HG03097 (cell line): ENCODE results near the gene PLCD1.

Experiments
- ATAC-seq: cut with Tn5 transposase; IDR thresholded peaks from one replicate; pipeline ENCODE4 v1.9.1; 2021; ENCODE audit not compliant: unreplicated experiment, low FRiP score

Gene PLCD1

DNA sequence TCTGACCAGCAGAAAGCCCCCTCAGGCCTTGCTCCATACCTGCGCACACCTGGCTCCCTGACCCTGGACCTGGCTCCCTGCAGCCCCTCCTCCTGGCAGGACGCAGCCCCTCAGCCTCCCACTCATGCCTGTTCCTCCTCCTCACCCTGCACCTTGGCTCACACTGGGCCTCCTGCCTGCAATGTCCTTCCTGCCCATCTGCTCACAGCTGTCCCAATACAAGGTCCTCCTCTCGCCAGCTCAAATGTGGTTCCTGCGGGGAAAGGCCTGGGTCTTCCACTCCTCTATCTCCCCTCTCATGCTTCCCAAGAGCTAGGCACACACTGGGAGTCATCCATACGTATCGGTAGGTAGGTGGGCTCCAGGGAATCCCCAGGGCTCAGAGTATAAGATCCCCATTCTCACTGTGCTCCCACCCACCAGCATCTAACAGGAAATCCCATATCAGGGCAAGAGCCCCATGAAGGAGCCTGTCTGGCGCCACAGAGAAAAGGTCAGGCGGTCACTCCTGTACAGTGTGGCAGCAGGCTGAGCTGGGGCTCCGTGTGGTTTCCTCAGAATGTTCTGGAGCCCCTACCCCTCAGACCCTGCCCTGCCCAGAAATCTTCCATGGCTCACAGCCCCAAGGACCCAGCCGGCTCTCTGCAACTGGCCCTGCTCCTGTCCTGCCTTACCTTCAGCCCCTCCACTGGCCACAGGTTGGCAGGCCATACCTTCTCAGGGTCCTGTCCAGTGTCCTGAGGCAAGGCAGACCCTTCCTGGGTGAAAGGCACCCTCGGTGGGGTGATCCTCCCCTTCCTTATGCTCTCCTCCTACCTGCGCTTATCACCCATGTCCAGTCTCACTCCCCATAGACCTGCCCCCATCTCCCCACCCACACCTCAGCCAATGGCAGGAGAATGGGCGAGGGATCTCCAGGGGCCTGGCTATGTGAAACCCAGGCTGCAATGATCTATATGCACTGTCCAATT, 10.9 kb downstream of the PLCD1 start:
- no peak for ATAC-seq

DNA sequence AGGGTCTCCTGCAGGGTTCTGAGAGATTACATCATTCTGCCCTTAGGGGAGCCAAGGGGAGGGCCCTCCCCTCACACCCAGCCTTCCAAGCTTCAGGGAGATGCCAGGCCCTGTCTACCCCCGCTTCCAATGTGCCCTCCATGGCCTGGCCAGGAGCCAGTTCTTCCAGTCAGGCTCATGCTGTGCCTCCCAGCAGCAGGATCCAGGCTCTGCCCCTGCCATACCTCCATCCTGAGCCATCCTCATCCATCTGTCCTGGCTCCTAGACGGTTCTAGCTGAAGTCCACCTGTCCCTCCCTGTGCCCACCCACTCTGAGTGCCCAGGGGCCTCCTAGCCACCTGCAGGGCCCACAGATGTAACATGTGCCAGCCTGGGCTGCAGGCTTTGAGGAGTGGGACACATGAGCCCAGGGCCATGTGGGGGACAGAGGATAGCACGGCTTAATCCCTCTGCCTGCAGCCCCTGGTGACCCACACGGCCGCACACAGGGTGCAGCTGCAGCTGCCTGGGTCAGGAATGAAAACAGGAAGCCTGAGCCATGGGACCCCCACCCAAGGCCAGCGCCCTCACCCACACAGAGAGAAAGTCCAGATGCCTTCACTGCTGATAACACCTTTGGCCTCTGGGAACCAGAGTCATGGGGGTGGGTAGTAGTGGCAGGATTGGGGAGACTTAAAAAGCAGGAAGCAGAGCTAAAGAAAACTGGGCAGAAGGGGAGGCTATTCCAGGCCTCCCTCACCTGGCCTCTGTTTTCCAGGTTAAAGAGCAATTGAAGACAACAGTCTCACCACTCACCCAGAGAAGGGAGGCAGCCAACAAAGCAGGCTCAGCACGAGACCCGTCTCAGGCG, 11.8 kb downstream of the PLCD1 start:
- no peak for ATAC-seq

DNA sequence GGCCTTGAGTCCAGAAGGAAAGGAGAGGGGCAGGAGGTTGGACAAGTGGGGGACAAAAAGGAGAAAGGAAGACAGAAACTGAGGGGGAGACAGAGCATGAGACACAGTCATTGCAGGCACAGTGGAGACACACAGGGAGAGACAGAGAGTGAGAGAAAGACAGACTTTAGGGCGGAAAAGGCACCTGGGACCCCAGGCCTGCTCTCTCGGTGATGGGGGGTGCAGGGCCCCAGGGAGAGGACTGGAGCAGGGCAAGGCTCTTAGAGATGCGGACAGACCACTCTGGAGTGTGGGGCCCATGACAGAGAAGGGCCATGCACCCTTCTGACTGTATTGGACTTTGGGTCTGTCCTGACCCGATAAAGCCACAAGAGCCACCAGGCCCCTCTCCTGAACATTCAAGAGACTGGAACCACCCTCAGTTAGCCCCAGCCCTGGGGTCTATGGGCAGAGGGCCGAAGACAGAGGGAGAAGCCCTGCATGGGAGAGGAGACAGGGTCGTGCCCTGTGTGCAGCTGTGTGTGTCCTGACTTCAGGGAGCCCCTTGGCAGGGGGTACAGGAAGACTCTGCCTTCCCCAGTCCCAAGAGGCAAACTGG, 12.5 kb downstream of the PLCD1 start:
- ATAC-seq, result no peak

DNA sequence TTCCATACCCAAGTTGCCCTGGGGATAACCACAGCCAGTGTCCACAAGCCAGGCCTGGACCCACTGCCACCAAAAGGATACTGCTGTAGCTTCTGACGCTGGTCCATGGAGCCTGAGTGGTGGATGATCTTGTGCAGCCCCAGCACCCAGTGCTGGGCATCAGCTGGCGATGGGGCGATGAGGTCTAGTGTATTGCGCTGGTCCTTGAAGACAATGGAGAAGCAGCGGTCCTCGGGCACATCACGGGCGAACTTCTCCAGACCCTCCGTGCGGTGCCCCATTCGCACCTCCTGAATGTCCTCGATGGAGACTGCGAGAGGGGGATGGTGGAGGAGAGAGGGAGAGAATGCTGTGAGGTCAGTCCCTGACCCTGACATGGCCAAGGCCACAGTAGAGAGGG, 13.0 kb downstream of the PLCD1 start:
- no peak for ATAC-seq

DNA sequence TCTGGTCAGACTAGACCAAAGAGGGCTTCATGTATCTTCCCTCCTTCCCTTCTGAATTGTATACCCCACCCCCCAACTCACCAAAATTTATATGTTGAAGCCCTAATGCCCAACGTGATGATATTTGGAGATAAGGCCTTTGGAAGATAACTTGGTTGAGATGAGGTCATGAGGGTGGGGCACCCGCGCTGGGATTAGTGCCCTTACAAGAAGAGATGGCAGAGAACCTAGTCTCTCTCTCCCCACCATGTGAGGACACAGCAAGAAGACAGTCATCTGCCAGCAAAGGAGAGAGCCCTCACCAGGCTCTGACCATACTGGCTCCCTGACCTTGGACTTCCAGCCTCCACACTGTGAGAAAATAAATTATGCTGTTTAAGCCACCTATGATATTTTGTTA, 13.5 kb downstream of the PLCD1 start:
- no peak for ATAC-seq

DNA sequence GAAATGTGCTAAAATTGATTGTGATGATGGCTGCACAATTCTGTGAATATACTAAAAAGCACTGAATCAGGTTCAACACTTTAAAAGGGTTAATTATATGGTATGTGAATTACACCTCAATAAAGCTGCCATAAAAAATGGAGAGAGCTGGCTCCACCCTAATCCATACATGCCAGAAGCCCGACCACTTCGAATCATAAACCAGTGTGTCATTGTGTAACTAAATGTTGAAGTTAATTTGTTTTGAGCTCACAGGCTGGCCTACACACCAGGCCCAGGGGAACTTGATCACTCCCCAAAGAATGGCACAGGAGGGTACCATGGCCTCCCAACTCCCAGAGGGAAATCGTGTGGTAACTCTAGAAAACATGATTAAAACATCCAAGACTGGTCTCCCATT, 14.0 kb downstream of the PLCD1 start:
- ATAC-seq, result no peak

DNA sequence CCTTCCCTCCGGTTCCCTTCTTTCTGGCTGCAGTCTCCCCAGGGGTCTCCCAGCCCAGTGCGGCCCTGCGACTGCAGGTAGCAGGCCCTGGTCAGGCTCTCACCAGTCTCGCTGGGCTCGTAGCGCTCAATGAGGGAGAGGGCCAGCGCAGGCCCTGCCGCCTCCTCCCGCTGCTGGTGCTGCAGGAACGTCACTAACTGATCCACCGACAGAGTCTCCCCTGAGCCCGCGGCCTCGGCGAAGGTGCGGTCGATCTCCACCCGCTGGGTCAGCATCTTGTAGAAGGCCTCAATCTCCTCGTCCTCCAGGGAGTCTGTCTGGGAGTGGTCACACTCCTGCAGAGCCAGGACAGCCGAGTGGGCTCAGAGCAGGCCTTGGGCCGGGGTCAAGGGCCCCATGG, 18.3 kb downstream of the PLCD1 start:
- no peak for ATAC-seq

DNA sequence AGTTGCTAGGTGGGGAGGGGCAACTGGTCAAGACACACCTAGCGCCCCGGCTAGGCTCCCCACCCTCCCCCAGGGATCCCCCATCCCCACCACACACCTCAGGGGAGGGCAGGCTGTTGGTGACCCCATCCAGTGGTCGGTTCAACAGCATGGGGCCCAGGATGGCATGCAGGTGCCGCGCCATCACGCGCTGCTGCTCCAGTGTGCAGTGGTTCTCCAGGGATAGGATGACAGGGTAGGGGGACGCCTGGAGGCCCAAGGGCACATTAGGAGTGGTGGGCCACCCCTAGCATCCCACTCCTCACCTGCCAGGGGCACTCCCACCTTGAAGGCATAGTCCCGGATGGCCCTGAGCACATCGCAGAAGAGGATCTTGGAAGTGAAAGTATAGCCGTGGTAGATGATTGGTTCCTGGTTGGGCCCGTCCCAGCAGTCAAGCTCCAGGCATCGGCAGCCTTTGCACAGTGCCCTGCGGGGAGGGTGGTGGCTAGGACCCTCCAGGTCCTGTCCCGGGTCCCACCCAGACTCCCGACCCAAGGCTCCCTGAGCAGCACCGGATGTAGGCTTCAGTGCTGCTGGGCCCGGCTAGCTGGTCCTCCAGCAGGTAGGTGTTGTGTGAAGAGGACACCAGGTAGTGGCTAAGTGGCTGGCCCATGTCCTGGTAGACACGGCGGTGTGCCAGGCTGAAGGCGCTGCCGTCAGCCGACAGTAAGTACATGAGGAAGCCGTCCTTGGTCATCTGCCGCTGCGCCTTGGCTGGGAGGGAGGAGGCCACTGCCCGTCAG, 19.4 kb downstream of the PLCD1 start:
- no peak for ATAC-seq

DNA sequence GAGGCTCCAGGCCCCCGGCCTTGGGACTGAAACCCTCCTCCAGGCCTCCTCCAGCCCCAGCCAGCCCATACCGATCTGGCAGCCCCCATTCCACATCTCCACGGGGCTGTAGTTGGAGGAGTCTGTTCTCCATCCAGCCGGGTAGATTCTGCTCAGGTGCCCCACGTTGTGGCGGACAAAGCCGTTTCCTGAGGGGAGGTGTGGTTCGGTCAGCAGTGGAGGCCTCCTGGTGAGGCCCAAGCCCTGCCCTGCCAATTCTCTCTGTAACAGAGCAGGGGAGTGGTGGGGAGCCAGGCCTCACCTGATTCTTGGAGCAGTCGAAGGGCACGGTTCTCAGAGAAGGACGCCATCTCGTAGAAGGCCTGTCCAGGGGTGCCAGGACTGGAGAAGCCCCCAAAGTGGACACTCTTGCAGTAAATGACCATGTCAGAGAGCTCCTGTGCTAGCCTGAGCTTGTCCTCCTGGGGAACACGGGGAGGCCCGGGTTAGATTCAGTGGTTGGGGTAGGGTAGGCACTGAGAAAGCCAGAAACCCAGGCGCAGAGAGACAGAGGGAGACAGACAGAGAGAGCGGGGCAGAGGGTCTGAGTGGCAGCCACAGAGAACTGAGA, 20.4 kb downstream of the PLCD1 start:
- ATAC-seq, result no peak

DNA sequence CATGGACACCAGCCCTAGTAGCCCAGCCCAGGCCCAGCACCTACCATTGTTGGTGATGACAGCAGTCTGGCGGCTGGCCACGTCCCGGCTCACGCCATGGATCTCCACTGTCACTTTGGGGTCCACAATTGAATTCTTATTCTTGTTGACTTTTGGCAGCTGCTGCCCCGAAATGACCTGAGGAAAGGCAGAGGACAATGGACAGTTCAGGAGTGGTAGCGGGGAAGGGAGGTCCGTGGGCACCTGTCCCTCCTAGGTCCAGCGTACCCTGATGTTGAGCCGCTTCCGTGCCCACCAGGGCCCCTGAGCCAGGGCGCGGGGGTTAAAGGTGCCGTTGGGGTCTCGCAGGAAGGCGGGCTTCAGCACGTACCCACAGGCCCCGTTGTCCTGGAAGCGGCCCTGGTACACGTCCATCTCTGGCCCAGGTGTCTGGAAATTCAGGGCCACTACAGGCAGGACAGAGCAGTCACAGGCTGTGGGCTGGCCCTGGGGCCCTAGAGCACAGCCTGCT, 21.2 kb downstream of the PLCD1 start:
- no peak for ATAC-seq

DNA sequence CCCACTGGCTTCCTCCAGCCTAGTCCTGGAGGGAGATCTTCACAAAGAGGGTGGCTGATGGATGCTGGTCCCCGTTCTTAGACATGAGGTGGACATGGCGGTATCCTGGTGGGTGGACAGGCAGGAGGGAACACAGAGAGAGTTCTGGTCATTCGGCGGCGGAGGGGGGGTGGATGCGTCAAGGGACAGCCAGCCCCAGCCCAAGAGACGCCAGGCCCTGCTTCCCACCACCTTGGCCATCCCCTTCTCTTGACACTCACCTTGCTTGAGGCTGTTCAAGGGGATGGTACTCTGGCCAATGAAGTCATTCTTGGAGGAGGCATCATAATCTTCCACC, 21.7 kb downstream of the PLCD1 start:
- ATAC-seq, result no peak

DNA sequence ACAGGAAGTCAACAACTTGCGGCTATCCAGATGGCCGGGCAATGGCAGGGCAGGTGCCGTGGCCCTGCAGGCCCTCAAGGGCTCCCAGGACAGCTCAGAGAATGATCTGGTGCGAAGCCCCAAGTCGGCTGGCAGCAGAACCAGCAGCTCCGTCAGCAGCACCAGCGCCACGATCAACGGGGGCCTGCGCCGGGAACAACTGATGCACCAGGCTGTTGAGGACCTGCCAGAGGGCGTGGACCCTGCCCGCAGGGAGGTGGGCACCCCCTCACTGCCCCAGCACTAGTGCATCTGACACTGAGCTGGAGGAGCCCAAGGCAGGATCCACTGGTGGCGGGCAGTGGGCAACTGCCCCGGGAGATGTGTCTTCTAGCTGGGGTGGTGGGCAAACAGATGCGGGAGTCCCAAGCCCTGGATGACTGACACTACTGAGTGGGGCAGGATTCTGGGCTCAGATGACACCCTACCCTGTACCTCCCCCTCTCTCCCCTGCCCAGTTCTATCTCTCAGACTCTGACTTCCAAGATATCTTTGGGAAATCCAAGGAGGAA, 22.9 kb downstream of the PLCD1 start:
- no peak for ATAC-seq

DNA sequence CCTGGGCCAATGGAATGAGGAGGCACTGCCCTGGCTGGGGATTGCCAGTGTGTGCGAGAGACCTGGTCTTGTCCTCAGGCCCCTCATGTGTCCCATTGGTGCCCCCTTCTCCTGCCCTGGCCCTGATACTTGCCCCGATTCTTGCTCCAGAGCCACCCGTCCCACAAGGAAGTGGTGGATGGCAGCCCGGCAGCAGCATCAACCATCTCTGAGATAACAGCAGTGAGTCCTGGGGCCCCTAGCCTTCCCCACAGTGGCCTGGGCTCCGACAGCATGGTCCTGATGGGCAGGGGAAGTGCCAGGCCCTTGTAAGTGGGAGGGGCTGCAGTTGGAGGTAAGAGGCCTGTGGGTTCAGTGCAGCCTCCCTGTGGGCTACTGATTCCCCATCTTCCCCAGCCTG, 23.4 kb downstream of the PLCD1 start:
- ATAC-seq, result no peak

DNA sequence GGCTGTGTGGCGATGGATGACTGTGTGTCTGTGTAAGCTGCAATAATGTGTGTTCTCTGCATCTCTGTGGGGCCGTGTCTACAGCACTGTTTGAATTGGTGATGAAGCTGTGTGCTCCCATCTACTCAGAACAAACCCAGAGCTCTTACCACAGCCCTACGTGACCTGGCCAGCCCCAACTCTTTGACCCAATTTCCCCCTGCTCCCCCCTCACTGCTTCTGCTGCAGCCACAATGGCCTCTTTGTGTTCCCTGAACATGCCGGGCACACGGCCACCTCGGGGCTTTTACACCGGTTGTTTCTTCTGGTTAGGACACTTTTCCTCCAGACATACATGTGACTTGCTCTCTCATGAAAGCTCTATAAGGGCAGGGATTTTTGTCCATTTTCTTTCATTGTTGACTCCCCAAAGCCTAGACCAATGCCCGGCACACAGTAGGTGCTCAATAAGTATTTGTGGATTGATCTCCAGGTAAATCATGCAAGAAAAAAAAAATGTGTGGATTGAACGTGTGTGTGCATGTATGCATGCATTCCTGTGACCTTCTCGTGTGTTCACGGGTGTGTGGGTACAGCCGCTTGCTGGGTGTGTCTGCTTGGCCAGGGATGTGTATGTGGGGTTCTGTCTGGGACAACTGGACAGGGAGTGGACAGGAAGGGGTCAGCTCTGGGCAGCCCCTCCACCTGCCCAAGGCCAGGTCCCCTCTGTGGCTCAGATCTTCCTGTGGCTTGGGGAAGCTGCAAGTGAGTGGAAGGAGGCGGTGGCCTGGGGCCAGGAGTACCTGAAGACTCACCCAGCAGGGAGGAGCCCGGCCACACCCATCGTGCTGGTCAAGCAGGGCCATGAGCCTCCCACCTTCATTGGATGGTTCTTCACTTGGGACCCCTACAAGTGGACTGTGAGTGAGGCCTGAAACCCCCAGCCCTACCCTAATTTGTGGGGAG, 24.1 kb downstream of the PLCD1 start:
- ATAC-seq, result no peak

DNA sequence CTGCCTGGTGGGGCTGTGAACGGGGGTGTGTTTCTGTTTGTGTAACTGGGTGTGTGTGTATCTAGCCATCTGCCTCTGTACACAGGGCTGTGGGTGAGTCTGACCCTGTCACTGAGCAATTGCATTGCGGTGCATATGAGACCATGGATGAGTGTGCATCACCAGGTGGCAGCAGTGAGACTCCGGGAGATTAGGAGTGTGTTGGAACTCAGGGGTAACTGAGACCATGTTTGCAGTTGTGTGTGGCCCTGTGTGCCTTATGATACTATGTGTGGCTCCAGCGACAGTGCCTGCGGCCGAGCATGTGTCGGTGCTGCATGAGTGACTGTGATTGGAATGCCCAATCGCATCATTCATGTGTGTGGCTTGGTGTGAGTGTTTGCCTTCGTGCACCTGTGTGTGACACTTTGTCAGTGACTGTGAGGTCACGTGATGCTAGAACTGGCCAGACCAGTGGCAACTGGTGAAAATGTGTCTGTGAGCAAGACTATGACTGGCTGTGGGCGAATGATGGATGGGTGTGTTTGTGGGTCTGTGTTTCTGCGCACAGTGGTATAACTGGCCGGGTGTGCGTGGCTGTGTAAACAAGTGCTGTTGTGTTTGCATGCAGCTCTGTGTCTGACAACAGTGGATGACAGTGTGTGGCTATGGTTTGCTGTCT, 24.9 kb downstream of the PLCD1 start:
- ATAC-seq, result no peak

DNA sequence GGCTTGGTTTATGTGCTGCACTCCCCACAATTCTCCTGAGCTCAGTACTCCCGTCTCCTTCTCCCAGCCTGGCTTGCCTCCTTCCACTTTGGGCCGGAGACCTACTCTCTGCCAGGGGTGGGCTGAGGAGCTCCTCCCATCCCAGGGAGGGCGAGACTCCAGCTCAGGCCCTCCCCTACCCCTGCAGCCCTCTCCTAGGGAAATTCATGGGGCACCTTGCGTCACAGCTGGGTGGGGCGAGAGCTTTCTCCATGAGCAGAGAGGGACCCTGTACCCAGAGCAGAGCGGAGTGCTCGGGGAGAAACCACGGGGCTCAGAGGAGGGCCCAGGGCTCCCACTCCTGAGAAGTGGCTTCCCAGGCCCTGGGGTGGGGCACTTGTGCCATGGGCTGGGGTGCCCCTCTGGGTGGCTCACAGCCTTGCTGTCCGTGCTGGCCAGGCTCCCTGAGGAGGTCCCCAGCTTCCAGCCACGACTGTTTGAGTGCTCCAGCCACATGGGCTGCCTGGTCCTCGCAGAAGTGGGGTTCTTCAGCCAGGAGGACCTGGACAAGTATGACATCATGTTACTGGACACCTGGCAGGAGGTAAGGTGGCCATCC, 25.5 kb downstream of the PLCD1 start:
- ATAC-seq, result no peak

DNA sequence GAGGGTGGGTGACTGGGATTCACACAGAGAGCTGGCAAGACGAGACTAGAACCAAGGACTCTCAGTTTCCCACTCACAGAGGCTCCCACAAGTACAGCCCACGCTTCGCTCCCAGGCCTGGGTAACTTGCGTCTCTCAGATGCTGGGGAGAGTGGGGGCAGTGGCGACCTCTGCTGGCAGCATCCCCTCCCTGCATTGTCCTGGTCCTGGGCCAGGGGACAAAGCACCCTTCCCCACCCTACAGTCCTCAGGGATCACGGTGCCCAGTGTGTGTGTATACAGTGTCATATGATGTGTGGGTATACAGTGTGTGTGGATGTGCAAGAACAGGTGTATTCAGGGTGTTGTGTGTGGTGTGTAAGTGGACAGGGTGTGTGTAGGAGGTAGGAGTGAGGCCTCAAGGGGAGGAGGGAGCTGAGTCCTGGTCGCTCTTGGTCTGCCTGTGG, 26.0 kb downstream of the PLCD1 start:
- no peak for ATAC-seq

DNA sequence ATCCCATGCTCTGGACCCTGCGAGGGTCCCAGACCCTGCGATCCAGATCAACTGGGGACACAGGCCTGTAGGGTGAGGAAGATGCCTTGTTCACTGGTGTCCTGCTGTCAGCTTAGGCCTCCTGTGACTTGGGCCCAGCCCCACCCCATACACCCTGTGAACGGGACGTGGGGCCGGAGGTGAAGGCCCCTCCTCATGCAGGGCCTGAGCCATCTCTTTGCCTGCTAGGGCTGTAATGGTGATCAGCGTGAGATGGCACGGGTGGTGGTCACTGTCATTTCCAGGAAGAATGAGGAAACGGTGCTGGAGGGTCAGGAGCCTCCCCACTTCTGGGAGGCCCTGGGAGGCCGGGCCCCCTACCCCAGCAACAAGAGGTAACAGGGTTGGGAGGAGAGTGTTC, 26.5 kb downstream of the PLCD1 start:
- ATAC-seq, result no peak
